ENCODE results near the gene TBCCD1.
A peak's percentile ranks its signal among the peaks of the same experiment; 100 is the strongest.
"Not testable (repeated sequence)": the region's sequence is repeated elsewhere in the genome, so short reads cannot be mapped to it uniquely, and the experiment has no call there.

The TBCCD1 gene

DNA sequence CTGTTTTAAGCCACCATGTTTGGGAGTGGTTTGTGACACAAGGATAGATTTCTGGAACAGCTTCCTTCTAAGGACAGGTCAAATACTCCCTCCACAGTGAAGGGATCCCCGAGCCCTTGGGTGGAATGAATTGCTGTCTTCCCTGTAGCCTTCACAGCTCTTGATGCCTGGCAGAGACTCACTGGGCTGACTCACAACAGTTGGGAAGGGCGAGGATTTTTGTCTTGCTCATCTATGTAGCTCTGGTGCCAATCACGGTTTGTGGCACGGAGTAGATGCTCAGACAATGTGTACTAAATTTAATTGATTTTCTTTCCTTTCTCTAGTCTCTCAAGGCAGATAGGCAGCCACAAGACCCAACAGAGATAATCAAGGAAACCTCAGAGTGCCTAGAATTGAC lies 49.9 kb downstream of the TBCCD1 start:
- no peak for DNase-seq

DNA sequence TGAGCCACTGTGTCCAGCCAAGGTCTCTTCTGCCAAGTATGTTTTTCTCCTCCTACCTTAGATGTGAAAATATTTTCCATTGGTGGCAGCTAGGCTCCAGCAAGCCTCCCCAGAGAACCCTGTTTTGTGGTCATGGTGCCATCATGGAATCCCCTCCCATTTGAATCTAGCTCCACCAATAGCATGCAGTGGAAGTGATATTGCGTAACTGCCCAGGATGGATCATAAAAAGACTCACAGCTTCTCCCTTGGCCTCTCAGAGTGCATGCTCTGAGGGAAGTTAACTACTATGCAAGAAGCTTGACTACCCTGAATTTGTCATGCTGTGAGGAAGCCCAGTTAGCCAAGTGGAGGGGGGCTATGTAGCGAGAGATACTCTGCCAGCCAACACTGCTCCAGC lies 50.5 kb downstream of the TBCCD1 start:
- no peak for DNase-seq

DNA sequence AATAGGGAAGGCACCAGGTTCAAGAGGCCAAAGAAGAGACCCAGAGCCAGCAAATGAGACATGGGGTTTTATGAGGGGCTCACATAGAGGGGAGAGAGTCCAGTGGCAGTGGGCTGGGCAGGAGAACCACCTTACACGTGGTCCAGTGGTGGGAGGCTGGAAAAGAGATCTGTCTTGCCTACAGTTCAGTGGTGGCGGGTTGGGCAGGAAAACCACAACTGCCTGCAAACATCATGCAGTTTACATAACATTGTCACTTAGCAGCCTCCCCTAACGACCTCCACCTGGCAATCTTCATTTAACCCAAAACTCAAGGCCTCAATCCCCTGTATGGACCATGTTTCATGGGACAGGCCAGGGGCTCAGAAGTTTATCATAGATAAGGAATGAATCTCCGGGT lies 52.0 kb downstream of the TBCCD1 start:
- DNase-seq = no peak

DNA sequence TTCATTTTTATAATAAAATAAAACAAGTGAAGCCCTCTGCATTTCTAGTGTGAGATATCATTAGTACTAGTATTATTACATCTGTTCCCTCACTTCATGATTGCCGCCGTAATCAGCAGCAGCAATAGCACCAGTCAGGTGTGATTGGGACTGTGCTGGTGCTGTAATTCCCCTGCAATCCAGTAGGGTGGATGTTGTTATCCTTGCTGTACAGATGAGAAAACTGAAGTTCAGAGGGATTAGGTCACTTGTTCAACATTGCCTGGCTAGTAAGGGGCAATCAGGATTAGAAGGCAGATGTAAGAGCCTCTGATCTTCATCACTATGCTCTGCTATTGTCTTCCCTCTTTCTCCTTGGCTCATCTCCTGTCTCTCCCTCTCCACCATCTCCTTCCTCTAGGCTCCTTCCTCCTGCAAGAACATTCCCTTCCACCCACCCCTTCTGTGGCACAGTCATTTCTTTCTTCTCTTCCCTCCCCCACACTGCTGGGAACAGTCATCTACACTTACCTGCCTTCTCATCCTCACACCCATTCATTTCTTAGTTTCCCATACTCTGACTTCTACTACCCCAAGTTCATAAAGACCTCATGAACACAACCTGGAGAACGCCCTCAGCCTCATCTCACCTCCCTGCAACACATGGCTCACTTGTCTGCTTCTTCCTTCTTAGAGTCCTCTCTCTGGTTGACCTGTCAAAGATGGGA lies 52.7 kb downstream of the TBCCD1 start:
- DNase-seq = peak; percentile 12

DNA sequence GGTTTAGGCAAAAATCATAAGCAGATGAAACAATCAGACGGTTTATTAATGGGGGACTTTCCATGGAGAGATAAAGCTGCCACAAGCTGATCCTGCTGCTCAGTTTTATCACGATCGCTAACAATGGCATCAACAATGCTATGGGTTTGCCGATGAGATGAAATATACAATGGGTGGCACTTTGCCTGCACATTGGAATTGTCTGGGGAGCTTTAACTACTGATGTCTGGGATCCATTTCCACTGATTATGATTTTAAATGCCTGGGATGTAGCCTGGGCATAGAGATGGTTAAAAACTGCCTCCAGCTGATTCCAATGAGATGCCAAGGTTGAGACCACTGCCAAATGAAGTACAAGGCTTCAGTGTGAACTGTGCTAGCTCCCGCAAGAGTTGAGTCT lies 53.8 kb downstream of the TBCCD1 start:
- DNase-seq = no peak

DNA sequence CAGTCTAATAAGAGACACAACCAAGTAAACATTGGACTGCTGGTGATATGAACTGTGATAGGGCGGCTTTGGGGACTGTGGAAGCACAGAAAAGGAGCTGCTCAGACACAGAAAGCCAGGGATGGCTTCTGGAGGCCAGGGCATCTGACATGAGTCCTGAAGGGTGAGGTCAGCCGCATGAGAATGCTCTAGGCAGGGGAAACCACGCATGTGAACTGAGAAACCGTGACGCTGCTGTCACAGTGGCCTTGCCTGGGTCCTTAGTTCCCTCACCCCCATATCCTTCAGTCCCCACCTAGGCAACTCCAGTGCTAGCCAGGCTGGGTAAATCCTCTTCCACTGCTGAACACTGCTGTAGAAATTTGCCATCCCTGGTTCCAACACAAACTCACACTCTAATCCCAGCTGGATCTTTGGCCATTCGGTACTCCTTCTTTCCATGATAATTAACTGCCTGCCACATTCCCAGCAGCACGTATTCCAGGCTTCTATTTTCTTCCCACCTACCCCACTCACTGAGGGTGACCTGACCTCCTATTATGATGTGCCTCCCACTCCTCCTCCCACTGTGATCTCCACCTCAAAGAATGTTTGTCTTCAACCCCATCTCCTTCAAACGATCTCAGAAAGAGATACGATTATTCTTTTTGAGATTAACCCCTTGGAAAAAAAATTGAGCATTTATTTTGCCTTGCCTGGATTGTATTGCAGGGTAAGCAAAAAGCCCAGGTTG lies 54.4 kb downstream of the TBCCD1 start:
- no peak for DNase-seq

DNA sequence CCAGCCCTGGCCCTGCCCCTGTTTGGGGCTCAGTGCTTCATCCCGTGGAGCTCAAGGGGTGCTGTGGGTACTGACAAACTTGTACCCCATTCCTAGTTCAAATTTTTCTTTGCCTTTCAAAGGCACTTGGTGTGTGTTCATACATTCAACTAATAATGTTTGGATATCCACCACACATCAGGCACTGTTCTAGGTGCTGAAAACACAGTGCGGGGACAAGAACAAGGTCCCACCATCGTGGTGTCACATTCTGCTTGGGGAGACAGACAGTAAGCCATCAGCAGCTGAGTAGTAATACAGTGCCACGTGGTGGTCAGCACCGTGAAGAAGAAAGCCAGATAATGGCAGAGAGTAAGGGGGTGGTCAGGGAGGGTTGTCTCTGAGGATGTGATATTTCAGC lies 55.4 kb downstream of the TBCCD1 start:
- DNase-seq = no peak

DNA sequence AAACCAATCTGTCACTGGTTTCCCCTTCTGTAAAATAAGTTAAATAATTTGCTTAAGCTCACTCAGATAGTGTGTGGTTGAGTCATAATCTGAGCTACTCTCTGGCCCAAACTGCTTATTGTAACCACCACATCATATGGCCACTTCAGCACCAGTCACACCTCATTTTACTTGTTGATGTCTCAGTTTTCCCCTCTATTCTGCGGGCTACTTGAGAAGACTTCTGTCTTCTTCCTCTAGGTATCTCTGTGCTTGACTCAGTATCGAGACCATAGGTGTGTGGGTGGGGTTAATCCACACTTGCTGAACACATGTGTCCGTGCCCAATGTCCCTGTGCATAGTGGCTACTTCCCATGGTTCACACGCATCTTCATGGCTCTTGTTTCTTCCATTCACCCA lies 55.9 kb downstream of the TBCCD1 start:
- no peak for DNase-seq

DNA sequence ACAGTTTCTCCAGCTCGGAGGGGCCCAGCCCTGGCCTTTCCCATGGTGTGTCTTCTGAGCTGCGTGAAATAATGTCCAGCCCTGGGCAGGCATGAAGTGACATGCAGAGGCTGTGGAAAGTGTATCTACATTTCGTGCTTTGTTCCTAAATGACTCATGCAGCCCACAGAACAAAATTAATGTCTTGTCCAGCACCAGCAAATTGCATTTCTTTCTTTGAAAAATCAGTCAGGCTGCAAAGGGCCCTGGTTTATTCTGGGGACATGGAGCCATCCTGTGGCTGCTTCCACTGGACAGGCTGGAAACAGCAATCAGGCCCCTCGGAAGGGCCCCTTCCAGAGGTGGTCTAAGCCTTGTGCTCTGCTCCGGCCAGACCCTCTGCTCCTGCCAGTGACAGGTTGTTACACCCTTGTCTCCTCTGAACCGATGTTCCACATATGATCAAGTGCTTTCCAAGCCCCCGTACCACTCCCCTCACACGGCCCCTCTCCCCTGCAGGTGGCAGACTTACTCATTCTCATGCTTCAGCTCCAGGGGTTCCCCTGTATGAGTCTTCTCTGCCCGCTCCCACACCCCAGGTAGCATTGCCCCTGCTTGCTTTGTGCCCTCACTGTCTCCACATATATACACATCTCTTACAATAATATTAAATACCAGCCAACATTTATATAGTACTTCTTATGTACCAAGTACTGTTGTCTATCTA lies 56.6 kb downstream of the TBCCD1 start:
- DNase-seq = no peak

DNA sequence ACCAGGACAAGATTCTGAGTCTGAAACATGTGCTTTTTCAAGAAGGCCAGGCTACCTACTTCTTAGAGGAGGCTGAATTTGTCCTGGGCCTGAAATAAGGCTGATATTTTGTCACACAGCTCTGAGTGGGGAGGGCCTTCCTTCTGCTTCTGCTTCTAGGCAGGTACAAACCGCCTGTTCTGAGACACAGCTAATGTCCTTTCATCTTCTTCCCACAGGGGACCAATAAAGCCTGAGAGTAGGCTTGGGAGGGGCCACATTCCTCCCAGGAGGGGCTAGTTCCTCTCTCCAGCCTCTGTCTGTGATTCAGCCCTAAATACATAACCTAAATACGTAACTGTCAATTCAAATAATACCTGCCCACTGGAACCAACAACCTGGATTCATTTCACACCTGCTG lies 57.7 kb downstream of the TBCCD1 start:
- no peak for DNase-seq

DNA sequence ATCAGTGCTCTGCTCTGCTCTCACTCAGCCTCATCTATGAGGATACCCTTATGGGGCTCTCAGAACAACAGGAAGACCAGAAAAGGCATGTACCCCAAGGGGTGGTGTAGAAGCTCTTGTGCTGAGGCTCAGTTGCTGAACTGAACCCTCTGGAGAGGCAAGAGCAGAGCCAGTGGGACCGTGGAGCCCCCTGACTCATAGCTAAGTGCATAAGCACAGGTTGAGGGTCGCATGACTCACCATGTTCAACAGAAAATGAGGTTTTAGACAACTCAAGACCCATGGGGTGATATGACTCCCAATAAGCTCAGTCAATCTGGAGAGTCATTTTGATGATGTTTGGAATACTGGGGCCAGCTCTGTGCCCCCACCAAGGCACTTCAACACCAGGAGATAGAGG lies 60.3 kb downstream of the TBCCD1 start:
- no peak for DNase-seq

DNA sequence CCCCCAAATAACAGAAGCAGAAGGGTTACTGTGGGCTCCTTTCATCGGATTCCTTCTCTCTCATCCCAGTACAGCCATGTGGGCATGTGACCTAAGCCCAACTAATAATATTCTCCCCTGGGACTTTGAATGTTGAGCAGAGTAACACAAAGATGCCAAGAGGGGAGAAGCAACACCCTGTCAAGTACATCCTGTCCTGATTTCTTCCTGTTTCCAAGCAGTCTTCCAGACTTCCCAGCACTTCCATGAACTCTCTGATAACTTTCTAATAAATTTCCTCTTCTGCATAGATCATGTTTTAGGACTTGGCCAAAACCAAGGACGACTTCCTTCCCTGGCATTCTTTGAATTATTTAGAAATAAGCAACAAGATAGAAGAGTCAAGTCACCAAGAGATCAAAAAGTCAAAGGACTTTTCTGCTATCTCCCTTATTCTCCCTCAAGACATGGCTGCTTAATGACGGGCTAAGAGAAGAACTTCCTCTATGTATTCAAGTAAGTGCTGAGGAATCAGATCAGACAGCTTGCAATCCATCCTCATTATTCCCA lies 60.9 kb downstream of the TBCCD1 start:
- DNase-seq = no peak

DNA sequence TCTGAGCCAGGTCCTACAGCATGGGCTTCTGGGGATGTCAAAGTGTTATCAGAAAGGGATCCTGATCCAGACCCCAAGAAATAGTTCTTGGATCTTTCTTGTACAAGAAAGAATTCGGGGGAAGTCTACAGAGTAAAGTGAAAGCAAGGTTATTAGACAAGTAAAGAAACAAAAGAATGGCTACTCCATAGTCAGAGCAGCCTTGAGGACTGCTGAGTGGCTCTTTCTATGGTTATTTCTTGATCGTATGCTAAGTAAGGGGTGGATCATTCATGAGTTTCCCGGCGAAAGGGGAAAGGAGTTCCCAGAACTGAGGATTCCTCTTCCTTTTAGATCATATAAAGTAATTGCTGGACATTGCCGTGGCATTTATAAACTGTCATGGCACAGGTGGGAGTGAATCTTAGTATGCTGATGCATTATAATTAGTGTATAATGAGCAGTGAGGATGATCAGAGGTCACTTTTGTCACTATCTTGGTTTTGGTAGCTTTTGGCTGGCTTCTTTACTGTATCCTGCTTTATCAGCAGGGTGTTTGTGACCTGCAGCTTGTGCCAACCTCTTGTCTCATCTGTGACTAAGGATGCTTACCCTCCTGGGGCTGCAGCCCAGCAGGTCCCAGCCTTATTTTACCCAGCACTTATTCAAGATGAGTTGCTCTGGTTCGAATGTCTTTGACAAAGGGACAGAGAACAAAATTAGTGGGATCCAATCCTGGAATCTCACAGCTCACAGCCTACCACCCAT lies 64.0 kb downstream of the TBCCD1 start:
- DNase-seq = no peak

DNA sequence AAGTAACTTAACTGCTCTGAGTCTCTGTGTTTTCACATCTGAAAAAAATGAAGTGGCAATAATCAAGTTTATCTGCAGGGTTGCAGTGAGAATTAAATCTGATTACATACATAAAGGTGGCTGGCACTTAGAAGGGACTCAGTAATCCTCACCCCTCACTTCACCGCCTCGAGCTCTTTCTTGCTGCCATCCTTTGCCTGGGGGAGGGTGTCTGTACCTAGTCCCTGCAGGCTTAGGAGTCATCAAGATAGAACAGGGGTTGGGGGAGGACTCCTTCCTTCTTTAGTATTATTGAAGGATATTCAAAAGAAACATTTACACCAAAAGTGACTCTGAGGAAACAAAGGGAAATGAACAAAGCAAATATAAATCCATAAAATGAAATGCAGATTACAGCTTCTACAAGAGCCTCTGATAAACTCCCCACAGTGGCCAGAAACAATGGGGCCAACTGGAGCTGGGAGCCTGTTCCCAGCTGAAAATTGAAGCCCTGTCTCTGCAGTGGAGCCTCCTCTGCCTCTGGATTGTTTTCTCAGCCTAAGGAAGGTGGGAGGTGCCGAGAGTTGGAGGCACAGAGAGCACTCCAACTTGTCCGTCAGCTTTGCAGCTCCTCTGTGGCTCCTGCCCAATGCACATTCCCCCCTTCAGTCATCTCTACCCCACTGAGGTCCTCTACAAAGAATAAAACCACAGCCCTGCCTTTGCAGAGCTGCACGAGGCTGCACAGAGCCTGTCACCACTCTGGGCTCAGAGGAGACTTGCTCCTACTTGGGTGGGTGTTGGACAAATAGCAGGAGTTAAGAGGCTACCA lies 64.8 kb downstream of the TBCCD1 start:
- DNase-seq = no peak

DNA sequence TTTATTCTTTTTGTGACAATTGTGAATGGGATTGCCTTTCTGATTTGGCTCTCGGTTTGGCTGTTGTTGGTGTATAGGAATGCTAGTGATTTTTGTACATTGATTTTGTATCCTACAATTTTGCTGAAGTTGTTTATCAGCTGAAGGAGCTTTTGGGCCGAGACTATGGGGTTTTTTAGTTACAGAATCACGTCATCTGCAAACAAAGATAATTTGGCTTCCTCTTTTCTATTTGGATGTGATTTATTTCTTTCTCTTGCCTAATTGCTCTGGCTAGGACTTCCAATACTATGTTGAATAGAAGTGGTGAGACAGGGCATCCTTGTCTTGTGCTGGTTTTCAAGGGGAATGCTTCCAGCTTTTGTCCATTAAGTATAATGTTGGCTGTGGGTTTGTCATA lies 67.2 kb downstream of the TBCCD1 start:
- DNase-seq = not testable (repeated sequence)

DNA sequence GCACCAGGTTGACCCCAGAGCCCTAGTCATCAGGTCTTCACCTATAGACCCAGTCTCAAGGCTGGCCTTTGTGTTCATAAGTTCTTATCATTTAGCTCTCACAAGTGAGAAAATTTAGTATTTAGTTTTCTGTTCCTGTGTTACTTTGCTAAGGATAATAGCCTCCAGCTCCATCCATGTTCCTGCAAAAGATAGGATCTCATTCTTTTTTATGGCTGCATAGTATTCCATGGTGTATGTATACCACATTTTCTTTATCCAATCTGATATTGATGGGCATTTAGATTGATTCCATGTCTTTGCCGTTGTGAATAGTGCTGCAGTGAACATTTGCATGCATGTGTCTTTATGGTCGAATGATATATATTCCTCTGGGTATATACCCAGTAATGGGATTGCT lies 69.1 kb downstream of the TBCCD1 start:
- not testable (repeated sequence) for DNase-seq

DNA sequence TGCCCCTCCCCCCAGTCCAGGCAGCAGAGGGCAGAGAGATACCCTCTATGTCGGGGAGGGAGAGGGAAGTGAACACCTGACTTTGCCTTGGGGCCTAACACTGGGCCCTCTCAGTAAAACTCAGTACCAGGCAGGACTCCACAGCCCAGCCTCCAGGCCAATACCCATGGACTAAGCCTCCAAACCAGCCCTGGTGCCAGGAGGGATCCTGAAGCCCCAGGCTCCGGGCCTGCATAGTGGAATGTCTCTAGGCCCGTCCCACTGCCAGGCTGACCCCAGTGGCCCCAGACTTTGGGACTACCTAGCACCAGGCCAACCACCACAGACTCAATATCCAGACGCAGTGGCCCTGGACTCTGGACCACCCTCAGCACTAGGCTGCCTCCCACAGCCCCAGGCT lies 69.5 kb downstream of the TBCCD1 start:
- DNase-seq = no peak

DNA sequence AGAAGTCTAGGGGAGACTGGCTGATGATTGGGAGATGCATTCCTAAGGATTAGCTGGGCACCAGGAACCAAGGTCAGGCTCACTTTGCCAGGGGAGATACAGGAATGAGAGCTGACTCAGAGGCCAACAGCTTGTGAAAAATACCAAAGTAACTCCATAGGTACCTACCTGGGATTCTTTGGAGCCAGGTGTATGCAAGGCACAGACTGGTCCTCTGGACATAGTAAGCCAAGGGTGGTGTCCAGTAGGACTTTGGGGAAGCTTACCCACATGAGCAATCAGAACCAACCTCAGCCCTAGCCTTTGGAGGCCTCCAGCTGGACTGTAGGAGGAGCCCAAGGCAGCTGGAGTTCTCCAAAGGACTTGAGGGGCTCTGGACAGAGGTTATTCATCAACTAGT lies 70.5 kb downstream of the TBCCD1 start:
- DNase-seq = no peak
